ENCODE data around the gene MFSD12.

MFSD12 gene

DNA sequence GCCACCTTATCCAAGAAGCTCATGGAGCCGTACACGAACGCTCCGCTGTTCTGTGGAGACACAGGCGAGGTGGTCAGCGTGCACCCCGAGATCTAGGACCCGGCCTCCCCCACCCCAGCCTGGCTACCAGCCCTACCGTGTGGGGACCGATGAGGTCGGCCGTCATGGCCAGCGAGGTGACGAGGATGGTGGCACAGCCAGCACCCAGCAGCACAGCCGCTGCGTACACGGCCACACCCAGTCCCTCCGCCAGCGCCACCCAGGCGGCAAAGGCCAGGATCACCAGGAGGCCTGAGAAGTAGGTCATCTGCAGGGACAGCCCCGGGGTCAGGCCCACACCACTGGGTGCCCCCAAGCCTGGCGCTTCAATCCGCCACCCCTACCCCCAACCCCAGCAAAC is 11.3 kb downstream of the MFSD12 start:
- DNase-seq (ENCODE audit: low read depth, low spot score): no peak
- Histone ChIP-seq H3K9me3 (ENCODE audit: control insufficient read depth, insufficient read depth, low read length) (no peaks in the 10 kb centered on the region), H3K27me3 (ENCODE audit: control insufficient read depth, insufficient read depth, low read length) (no peaks in the 10 kb centered on the region), H3K4me1 (ENCODE audit: control insufficient read depth, insufficient read depth, low read length) (no peaks in the 10 kb centered on the region), H3K4me3 (ENCODE audit: low read length) (no peak overlapping the region), H3K36me3 (ENCODE audit: control insufficient read depth, insufficient read depth, low read length) (peaks cover 14% of the 10 kb centered on the region), H3K27ac (ENCODE audit: low read length) (no peak overlapping the region)
- no CpG with 5 or more reads among the region's 23 CpGs for WGBS (ENCODE audit: insufficient coverage, insufficient read length)

GRCh38 chr19:3545669-3546034 is 11.7 kb downstream of the MFSD12 start:
- peaks cover 14% of the 10 kb centered on the region for H3K36me3 ChIP-seq (ENCODE audit: control insufficient read depth, insufficient read depth, low read length)
- no peak for DNase-seq (ENCODE audit: low read depth, low spot score)
- H3K4me1 ChIP-seq (ENCODE audit: control insufficient read depth, insufficient read depth, low read length): no peaks in the 10 kb centered on the region
- H3K27me3 ChIP-seq (ENCODE audit: control insufficient read depth, insufficient read depth, low read length): no peaks in the 10 kb centered on the region
- H3K4me3 ChIP-seq (ENCODE audit: low read length): no peak overlapping the region
- no peaks in the 10 kb centered on the region for H3K9me3 ChIP-seq (ENCODE audit: control insufficient read depth, insufficient read depth, low read length)
- no peak overlapping the region for H3K27ac ChIP-seq (ENCODE audit: low read length)
- WGBS (ENCODE audit: insufficient coverage, insufficient read length): no CpG with 5 or more reads among the region's 10 CpGs

GRCh38 chr19:3544742-3545668 is 12.4 kb downstream of the MFSD12 start:
- no peaks in the 10 kb centered on the region for H3K4me1 ChIP-seq (ENCODE audit: control insufficient read depth, insufficient read depth, low read length)
- H3K9me3 ChIP-seq (ENCODE audit: control insufficient read depth, insufficient read depth, low read length): no peaks in the 10 kb centered on the region
- no peaks in the 10 kb centered on the region for H3K27me3 ChIP-seq (ENCODE audit: control insufficient read depth, insufficient read depth, low read length)
- H3K36me3 ChIP-seq (ENCODE audit: control insufficient read depth, insufficient read depth, low read length): peaks cover 14% of the 10 kb centered on the region
- no peak overlapping the region for H3K4me3 ChIP-seq (ENCODE audit: low read length)
- no peak overlapping the region for H3K27ac ChIP-seq (ENCODE audit: low read length)
- no peak for DNase-seq (ENCODE audit: low read depth, low spot score)
- WGBS (ENCODE audit: insufficient coverage, insufficient read length): no CpG with 5 or more reads among the region's 30 CpGs

DNA sequence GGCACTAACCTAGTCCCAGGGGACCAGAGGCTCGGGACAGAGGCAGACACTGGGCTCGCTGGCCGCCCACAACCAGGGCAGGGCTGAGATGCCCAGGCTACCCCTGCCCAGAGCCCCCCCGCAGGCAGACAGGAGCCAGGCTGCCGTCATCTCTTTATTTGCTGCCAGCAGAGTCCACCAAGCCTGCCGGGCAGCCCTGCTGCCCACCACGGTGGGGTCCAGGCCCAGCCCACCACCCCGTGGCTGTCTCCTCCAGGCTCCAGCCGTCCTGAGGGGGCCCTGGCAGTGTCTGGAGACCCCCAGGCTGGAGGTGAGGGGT is 13.4 kb downstream of the MFSD12 start:
- Histone ChIP-seq H3K4me3 (ENCODE audit: low read length) (no peak overlapping the region), H3K36me3 (ENCODE audit: control insufficient read depth, insufficient read depth, low read length) (peaks cover 14% of the 10 kb centered on the region), H3K27ac (ENCODE audit: low read length) (no peak overlapping the region), H3K4me1 (ENCODE audit: control insufficient read depth, insufficient read depth, low read length) (0 out of 2 replicates have a peak, but pooled peaks cover 1% of the 10 kb centered on the region), H3K9me3 (ENCODE audit: control insufficient read depth, insufficient read depth, low read length) (no peaks in the 10 kb centered on the region), H3K27me3 (ENCODE audit: control insufficient read depth, insufficient read depth, low read length) (no peaks in the 10 kb centered on the region)
- no peak for DNase-seq (ENCODE audit: low read depth, low spot score)
- WGBS (ENCODE audit: insufficient coverage, insufficient read length): no CpG with 5 or more reads among the region's 9 CpGs

- no CpG with 5 or more reads among the region's 47 CpGs for WGBS (ENCODE audit: insufficient coverage, insufficient read length)
- no peak overlapping the region for H3K4me3 ChIP-seq (ENCODE audit: low read length)
- no peaks in the 10 kb centered on the region for H3K27me3 ChIP-seq (ENCODE audit: control insufficient read depth, insufficient read depth, low read length)
- peaks cover 14% of the 10 kb centered on the region for H3K36me3 ChIP-seq (ENCODE audit: control insufficient read depth, insufficient read depth, low read length)
- no peak for DNase-seq (ENCODE audit: low read depth, low spot score)
- H3K9me3 ChIP-seq (ENCODE audit: control insufficient read depth, insufficient read depth, low read length): no peaks in the 10 kb centered on the region
- H3K27ac ChIP-seq (ENCODE audit: low read length): no peak overlapping the region
- peaks cover 3% of the 10 kb centered on the region for H3K4me1 ChIP-seq (ENCODE audit: control insufficient read depth, insufficient read depth, low read length)
These were observed 14.0 kb downstream of the MFSD12 start for GRCh38 chr19:3543150-3544057.

DNA sequence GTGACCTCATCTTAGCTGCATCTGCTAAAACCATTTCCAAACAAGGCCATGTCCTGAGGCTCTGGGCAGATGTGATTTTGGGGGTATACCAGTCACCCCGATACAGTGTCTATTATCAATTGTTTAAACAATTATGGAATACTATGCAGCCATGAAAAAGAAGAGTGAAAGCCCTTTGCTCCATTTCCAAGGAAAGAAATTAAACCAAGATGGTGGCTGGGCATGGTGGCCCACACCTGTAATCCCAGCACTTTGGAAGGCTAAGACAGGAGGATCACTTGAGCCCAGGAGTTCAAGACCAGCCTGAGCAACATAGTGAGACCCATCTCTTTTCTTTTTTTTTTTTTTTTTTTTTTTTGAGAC is 17.6 kb downstream of the MFSD12 start:
- Histone ChIP-seq H3K27ac (ENCODE audit: low read length) (no peak overlapping the region), H3K27me3 (ENCODE audit: control insufficient read depth, insufficient read depth, low read length) (no peaks in the 10 kb centered on the region), H3K4me3 (ENCODE audit: low read length) (no peak overlapping the region), H3K36me3 (ENCODE audit: control insufficient read depth, insufficient read depth, low read length) (peaks cover 10% of the 10 kb centered on the region), H3K9me3 (ENCODE audit: control insufficient read depth, insufficient read depth, low read length) (no peaks in the 10 kb centered on the region), H3K4me1 (ENCODE audit: control insufficient read depth, insufficient read depth, low read length) (peaks cover 3% of the 10 kb centered on the region)
- WGBS (ENCODE audit: insufficient coverage, insufficient read length): no CpG with 5 or more reads among the region's 1 CpG
- no peak for DNase-seq (ENCODE audit: low read depth, low spot score)

DNA sequence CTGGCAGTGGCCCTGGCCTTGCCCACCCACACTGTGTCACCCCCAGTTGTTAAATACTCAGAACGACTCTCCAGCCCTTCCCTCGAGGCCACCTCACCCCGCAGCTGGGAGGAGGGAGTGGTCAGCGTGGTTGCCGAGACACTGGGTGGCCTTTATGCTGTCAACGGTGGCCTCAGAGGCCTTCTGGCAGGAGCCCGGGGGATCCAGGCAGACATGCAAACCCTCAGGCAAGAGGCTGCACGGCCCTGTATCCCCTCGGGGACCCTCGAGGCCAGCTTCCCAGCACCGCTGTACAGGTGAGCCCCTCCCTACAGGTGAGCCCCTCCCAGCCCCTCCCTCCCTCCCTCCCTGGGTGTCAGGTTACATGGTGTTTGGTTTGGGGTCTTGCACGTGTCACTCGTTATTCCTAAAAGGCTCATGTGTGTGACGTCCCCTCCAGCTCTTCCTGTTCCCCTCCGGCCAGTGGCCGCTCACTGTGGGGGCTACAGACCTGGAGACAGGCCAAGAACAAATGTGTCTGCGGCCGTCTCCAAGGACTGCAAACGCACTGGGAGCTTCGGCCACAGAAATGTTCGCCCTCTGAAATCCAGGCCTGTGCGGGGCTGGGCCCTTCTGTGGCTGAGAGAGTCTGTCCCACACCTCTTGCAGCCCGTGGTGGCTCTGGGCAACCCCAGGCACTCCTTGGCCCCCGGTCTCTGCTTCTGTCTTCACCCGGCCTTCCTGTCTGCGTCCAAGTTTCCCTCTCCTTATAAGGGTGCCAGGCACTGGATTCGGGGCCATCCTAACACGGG is 18.2 kb downstream of the MFSD12 start, which contains the start of gene TEKTIP1:
Gene TEKTIP1, plus strand, starts transcription at position 210 of the 791 bp plus-strand sequence. Its CDS starts 4 bp downstream, at position 214.
- Histone ChIP-seq H3K27ac (ENCODE audit: low read length) (no peak within 1 kb of the TSS), H3K4me3 (ENCODE audit: low read length) (no peak within 1 kb of the TSS), H3K36me3 (ENCODE audit: control insufficient read depth, insufficient read depth, low read length) (peaks cover 16% of the 10 kb centered on the region), H3K27me3 (ENCODE audit: control insufficient read depth, insufficient read depth, low read length) (no peaks in the 10 kb centered on the region), H3K4me1 (ENCODE audit: control insufficient read depth, insufficient read depth, low read length) (peaks cover 3% of the 10 kb centered on the region), H3K9me3 (ENCODE audit: control insufficient read depth, insufficient read depth, low read length) (no peaks in the 10 kb centered on the region)
- no CpG with 5 or more reads among the region's 28 CpGs for WGBS (ENCODE audit: insufficient coverage, insufficient read length)
- DNase-seq (ENCODE audit: low read depth, low spot score): no peak

GRCh38 chr19:3538258-3538929 is 19.0 kb downstream of the MFSD12 start:
- no peak for DNase-seq (ENCODE audit: low read depth, low spot score)
- WGBS (ENCODE audit: insufficient coverage, insufficient read length): no CpG with 5 or more reads among the region's 25 CpGs
- Histone ChIP-seq H3K4me1 (ENCODE audit: control insufficient read depth, insufficient read depth, low read length) (peaks cover 3% of the 10 kb centered on the region), H3K9me3 (ENCODE audit: control insufficient read depth, insufficient read depth, low read length) (no peaks in the 10 kb centered on the region), H3K27me3 (ENCODE audit: control insufficient read depth, insufficient read depth, low read length) (no peaks in the 10 kb centered on the region), H3K36me3 (ENCODE audit: control insufficient read depth, insufficient read depth, low read length) (peaks cover 17% of the 10 kb centered on the region), H3K27ac (ENCODE audit: low read length) (no peak overlapping the region), H3K4me3 (ENCODE audit: low read length) (no peak overlapping the region)

DNA sequence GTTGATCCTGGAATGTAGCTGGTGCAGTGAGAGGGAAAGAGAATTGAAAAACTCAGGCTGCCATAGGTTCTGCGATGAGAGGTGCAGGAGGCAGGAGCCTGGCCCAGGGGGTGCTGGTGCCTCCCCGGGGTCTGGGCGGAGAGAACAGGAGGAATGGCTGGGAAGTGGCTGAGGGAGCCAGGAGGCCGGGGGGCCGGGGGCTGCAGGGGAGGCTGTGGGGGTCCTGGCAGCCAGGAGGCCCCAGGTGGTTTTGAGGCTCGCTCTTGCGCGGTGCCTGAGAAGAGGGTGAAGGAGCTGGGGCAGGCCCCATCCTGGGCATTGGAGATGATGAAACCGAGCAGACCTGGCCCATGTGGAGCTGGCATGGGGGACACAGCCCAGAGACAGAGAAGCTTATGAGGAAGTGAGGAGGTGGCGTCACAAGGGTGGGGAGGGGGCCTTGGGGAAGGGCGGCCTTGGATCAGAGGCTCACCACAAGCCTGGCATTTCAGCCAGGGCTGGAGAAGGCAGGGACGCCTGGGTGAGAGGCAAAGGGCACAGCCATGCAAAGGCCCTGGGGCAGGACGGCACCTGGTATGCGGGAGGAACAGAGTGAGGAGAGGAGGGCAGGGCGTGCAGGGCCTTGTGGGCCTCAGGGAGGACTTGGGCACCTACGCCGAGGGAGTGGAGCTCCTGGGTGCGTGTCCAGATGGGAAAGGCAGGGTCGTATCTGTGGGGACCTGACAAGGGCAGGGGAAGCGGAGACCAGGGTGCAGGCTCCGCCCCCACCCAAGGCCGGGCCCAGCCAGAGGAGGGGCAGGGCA is 19.7 kb downstream of the MFSD12 start:
- peaks cover 24% of the 10 kb centered on the region for H3K36me3 ChIP-seq (ENCODE audit: control insufficient read depth, insufficient read depth, low read length)
- no CpG with 5 or more reads among the region's 22 CpGs for WGBS (ENCODE audit: insufficient coverage, insufficient read length)
- no peak overlapping the region for H3K4me3 ChIP-seq (ENCODE audit: low read length)
- H3K27me3 ChIP-seq (ENCODE audit: control insufficient read depth, insufficient read depth, low read length): no peaks in the 10 kb centered on the region
- DNase-seq (ENCODE audit: low read depth, low spot score): no peak
- peaks cover 3% of the 10 kb centered on the region for H3K4me1 ChIP-seq (ENCODE audit: control insufficient read depth, insufficient read depth, low read length)
- no peaks in the 10 kb centered on the region for H3K9me3 ChIP-seq (ENCODE audit: control insufficient read depth, insufficient read depth, low read length)
- no peak overlapping the region for H3K27ac ChIP-seq (ENCODE audit: low read length)
